Prostate gland (tissue), 2 donors: ENCODE results near the gene LRP11.

ENCODE experiments used
- CTCF ChIP-seq, 4 experiments: fragments of 200-600 bp in 2 of 4; fragments of 450-650 bp in 2 of 4; sonication (generic) in 2 of 4; IDR thresholded peaks; 1 replicate in 3 of 4; 2 replicates in 1 of 4; pipeline ENCODE4 v1.5.1; 2016 to 2019; ENCODE audit warnings: antibody characterized with exemption in 4 of 4, mild to moderate bottlenecking in 2 of 4, moderate library complexity in 2 of 4
- POLR2A ChIP-seq: fragments of 450-650 bp; IDR thresholded peaks from one replicate; pipeline ENCODE4 v1.6.1; 2016; ENCODE audit warnings: antibody characterized with exemption, mild to moderate bottlenecking
- POLR2AphosphoS5 ChIP-seq: sonication (generic); formaldehyde crosslinking; IDR thresholded peaks from one replicate; pipeline ENCODE4 v1.6.1; 2017; ENCODE audit warnings: antibody characterized with exemption

GRCh38 chr6:149910721-149911151, 46.6 kb upstream of the LRP11 start:
- TF ChIP-seq CTCF (IDR thresholded peaks at IDR 0.05) (no peak), POLR2A (no peak), POLR2AphosphoS5 (no peak)
